GM19351 (cell line): ENCODE data around the gene PA2G4.

ENCODE experiments used
- ATAC-seq: cut with Tn5 transposase; IDR thresholded peaks from one replicate; pipeline ENCODE4 v1.9.1; 2021; ENCODE audit warnings: mild to moderate bottlenecking, moderate library complexity; ENCODE audit not compliant: unreplicated experiment

Gene PA2G4

DNA sequence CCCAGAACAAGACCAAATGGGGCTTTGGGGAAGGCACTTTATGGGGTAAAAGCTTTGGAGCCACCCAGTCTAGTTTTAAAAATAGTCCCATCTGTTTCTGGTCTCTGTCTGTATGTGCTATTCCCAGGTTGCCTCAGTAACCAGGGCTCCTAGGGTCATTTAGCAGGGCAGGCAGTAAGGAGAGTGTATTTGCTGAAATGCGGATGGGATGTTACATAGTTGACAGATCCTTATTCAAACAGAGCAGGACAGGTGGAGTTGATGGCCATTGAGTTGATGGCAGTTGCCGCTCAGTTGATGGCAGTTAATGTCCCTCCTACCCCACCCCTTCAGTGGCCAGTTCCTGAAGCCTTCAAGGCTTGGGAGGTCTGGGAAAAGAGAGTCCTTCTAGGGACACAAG lies 18.3 kb downstream of the PA2G4 start:
- no peak for ATAC-seq

DNA sequence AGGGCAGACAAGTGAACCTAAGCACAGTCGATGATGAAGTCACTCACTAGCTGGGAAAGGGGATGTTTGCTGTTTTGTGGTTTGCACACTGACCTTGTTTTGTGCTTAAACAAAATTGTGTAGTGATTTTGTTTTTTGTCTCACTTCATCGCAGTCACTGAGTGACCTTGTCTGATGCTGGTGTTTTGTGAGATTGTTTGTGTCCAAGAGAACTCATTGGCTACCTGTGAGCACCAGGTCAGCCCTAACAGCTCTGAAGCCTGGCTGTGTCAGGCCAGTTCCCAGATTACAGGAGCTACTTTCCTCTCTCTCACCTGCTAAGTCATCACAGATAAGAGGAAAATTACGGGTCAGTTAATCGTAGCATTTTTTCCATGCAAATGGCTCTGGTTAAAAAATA lies 19.8 kb downstream of the PA2G4 start:
- ATAC-seq: no peak

DNA sequence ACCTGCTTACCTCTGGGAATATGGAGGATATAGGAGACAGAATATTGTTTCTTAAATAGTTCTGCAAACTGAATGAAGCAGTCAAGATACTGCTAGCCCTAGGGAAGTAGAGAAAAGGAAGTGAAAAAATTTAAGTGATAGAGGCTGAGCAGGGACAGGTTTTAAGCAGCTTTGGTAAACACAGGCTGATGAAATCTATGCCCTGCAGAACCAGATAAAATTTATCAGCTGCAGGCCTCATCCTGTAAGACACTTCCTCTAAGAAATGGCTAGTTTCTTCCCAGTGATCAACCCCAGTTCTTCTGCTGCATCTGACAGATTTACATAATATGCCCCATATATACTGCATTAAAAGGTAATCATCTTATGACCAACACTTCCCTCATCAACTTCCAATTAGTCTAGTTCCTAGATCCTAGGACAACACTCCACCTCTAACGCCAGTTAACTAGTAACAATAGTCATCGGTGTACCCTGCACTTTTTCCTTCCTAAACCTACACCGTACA lies 22.4 kb downstream of the PA2G4 start:
- ATAC-seq: no peak

DNA sequence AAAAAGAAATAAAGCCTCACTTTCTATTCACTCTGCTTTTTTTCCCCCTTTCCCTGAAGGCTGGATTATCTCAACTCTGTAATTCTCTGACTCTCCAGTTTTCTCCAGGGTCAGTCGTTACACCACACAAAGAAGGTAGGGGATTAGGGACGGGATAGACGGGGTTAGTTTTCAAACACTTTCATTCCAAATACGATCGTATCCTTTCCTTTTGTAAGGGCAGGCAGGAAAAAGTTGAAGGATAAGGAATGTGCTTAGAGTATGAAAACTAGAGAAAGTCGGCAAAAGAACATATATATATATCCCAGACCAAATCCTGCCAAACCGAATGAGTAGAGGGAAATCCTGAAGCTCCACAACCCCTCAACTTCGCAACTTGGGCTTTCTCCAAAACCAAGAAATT lies 23.1 kb downstream of the PA2G4 start:
- ATAC-seq: no peak

DNA sequence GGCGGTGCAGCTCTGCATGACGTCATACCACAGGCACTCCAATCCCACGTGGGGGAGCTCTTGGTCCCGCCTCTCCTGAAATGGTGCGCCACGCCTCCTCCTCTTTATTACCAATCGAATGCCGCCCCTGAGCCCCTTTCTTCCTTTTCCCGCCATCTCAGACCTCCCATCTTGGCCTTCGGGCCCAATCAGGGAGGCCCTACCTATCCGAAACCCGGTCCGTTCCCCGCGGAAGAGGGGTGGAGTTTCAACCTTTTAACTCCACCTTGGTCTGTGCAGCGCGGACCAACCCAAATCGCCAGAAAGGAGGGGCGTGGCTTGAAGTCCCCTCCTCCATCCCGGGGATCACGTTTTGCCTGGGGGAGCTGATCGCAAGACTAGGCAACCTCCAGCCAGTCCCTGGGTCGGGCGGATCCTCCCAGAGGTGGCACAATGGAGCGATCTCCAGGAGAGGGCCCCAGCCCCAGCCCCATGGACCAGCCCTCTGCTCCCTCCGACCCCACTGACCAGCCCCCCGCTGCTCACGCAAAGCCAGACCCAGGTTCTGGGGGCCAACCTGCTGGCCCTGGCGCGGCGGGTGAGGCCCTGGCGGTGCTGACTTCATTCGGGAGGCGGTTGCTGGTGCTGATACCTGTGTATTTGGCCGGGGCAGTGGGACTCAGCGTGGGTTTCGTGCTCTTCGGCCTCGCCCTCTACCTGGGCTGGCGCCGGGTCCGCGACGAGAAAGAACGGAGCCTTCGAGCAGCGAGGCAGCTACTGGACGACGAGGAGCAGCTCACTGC lies 23.7 kb downstream of the PA2G4 start, which contains the start of gene ESYT1:
TSS of gene ESYT1 (plus strand) at position 380 of the 782 bp plus-strand sequence. CDS start at position 433, 53 bp downstream.
- peak; percentile 85 for ATAC-seq

DNA sequence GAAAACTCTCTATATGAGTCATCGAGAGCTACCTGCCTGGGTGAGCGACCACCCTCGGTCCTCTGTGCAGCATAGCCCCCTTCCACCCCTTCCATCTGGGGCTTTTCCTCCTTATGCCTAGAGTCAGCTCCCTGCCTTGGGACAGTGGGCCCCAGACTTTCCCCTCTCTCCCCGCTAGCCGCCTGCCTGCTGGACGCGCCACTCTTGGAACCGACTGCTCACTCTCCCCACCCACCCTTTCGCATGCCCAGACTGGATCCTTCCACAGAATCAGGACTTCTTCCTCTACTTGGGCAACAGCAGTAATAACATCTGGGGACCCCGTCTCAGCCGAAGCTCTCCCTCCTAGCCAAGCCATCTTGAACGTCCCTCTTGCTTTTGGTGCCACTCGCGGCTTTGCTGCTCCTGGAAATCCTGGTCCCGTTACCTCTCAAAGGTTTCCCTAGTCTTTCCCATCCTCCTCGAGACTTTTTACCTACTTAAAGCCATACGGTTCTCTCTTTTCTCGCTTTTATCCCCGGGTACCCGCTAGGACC lies 24.4 kb downstream of the PA2G4 start:
- no peak for ATAC-seq

DNA sequence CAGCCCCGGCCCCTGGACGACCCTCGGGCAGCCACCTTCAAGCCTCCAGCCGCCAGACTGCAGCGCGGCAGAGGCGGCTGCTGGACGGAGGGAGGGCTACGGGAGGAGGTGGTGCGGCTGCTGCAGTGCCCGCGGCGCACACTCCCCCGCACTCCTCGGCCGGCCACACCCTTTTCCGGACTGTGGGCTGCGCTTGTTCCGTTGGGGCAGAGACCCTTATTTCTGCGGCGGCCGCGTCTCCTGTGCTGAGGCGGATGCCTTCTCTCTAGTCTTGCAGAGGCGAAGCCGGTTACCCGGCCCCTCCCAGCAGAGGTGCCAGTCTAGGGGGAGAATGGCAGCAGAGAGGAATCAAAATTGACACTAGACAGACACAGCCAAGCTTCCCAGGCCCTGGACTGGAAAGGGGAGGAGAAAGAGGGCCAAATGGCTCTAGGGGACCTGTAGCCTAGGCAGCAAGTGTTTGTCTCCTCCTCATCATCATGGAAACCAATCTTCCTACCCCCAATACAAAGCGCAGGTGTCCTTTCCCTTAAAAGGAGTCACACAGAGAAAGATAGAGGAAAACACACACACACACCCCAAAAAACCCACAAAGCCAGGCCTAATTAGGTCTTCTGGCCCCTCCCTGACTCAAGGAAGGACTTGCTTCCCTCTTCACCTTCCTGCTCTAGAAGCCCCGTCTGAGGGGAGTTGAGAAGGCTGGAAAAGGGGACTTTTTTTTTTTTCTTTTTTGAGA lies 25.0 kb downstream of the PA2G4 start:
- ATAC-seq: peak; percentile 28

DNA sequence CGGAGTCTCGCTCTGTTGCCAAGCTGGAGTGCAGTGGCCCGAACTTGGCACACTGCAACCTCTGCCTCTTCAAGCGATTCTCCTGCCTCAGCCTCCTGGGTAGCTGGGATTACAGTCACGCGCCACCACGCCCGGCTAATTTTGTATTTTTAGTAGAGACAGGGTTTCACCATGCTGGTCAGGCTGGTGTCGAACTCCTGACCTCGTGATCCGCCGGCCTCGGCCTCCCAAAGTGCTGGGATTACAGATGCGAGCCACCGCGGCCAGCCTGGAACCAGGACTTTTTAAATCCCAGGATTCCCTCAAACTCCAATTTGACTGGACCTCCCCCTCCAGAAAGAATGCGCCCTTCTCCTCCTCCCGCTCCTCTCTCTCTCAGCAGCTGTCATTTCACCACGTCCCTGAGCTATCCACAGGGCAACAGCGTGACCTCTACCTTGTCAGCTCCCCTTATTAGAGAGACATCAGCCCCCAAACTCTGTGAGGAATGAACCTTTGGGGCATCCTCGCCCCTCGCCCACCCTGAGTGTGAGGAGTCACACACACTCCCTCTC lies 25.7 kb downstream of the PA2G4 start:
- no peak for ATAC-seq

DNA sequence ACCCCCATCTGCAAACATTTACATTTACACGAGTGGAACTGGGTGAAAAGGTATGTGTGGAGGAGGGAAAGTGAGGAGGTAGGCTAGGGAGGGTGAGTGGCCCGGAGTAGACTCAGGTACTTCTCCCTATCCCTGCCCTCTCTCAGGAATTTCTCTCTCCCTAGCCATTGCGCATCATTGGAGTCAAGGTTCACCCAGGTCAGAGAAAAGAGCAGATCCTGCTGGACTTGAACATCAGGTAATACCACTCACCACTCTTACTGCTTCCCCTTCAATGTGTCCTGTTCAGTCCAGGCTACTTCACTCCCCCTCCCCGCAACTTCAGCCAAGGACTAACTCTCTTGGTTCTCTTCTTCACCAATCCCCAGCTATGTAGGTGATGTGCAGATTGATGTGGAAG lies 26.5 kb downstream of the PA2G4 start:
- no peak for ATAC-seq

DNA sequence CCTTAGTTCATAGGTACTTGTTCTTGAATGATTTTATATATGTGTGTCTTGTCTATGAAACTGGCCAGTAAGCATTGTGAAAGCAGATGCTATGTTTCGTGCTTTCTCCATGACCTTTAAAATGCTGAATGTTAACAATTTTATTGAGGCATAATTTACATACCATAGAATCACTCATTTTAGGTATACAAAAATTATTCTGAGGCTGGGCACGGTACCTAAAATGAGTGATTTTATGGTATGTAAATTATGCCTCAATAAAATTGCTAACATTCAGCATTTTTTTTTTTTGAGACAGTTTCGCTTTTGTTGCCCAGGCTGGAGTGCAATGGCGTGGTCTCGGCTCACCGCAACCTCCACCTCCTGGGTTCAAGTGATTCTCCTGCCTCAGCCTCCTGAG lies 30.5 kb downstream of the PA2G4 start:
- no peak for ATAC-seq

DNA sequence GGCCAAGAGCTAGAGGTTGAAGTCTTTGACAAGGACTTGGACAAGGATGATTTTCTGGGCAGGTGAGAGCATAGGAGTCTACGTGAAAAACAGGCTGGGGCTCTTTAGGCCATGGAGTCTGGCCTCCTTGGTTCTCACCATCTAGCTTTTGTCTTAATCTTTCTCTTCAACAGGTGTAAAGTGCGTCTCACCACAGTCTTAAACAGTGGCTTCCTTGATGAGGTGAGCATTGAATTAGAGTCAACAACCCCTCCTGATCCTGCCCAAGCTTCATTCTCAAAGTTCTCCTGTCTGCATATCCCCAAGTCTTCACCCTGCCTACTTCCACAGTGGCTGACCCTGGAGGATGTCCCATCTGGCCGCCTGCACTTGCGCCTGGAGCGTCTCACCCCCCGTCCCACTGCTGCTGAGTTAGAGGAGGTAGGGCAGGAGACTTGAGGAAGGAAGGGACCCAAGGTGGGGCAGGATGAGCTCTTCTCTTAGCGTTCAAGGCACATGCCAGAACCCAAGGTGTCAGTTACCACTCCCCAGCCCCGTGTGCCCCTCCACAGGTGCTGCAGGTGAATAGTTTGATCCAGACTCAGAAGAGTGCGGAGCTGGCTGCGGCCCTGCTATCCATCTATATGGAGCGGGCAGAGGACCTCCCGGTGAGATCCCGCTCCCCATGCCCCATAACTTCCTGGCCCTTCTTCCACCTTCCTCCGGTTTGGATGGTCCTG lies 33.7 kb downstream of the PA2G4 start:
- no peak for ATAC-seq

DNA sequence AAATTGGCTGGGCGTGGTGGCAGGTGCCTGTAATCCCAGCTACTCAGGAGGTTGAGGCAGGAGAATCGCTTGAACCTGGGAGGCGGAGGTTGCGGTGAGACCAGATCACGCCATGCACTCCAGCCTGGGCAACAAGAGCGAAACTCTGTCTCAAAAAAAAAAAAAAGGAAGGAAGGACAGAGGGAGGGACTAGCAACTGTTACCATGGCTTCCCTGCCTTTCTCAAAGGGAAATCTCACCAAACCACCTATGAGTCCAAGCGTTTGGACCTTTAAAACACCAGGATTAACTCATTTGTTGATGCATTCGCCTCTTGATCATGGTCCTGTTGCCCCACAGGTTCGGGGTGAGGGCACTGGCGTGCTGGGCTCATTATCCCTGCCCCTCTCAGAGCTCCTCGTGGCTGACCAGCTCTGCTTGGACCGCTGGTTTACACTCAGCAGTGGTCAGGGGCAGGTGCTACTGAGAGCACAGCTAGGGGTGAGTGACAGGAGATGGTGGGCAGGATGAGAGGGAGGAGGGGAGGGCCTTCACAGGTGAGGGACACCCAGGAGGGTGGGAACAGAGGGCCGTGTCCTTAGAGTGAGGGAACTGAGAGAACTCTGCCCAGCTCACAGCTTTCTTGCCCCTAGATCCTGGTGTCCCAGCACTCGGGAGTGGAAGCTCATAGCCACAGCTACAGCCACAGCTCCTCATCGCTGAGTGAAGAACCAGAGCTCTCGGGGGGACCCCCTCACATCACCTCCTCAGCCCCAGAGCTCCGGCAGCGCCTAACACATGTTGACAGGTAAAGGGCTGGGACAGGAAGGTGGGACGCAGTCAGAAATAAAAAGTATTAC lies 37.8 kb downstream of the PA2G4 start:
- ATAC-seq: no peak

DNA sequence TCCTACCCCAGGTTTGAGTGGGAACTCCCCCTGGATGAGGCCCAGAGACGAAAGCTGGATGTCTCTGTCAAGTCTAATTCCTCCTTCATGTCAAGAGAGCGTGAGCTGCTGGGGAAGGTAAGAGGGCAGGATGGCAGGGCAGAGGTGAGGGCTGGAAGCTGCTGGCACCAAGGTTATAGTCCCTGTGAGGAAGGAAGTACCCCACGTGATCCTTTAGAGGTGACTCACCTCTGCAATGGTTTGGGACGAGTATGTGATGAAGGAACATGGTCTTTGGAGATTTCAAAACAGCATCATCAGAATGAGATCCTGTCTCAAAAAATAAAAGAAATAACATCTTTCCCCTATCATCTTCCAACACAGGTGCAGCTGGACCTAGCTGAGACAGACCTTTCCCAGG lies 38.9 kb downstream of the PA2G4 start:
- no peak for ATAC-seq

DNA sequence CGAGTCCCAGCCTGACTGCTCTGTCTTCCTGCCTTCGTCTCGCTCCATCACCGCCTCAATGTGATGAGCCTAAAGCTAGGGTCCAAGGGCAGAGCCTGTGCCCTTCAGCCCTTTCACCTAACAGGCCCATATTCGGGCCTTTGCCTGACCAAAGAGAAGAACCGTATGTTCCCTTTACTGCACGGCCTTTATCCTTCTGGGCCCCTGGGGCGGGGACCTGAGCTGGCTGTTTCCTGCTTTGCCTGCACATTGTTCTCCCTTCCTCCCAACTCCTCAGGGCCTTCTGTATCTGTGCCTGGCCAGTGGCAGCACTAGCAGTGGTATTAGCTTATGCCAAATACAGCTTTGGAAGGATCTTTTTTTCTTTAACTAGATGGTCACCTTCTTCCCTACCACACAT lies 39.5 kb downstream of the PA2G4 start:
- no peak for ATAC-seq

DNA sequence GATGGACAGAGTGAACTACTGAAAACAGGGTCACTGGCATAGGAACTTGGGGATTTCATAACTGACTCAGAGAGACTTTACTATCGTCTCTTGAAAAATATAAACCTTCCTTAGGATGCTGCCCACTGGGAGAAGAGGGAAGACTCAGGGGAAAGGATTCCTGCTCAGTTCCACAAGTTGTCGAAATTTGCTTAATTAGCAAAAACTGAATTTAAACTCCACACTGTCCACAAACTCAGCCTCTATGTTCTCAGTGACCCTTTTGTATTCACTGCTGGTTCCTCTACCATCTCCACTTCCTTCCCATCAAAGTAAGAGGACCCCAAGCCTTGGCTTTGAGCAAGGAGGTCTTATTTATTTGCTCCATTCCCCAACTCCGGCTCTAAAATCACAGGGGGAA lies 40.9 kb downstream of the PA2G4 start:
- ATAC-seq: no peak

DNA sequence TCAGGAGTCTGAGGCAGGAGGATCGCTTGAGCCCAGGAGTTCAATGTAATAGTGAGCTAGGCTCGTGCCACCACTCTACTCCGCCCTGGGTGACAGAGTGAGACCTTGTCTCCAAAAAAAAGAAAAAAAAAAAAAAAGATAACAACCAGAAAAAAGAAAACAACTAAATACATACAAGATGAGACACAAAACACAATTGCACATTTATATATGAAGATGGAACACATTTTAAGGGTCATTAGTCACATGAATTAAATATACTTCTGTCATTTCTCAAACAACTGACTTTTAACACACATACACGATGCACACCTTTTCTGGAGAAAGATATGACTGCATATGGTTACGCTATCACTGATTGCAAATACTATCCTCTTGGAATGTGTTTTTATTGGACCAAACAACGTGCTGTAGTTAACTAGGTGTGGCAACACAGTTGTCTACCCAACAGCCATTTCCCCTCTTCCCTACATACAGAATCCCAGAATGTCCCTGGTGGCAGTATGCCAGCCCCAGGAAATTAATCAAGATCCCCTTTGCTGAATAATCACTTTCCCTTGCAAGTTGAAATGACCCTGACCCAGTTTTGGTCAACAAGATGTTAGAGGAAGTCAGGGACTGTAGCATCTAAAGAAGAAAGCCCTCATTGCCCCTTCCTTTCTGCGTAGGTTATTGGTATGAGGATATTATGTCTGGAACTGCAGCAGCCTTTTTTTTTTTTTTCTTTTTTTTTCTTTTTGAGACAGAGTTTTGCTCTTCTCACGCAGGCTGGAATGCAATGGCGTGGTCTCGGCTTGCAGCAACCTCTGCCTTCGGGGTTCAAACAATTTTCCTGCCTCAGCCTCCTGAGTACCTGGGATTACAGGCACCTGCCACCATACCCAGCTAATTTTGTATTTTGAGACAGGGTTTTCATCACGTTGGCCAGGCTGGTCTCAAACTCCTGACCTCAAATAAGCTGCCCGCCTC lies 42.4 kb downstream of the PA2G4 start:
- ATAC-seq: no peak

DNA sequence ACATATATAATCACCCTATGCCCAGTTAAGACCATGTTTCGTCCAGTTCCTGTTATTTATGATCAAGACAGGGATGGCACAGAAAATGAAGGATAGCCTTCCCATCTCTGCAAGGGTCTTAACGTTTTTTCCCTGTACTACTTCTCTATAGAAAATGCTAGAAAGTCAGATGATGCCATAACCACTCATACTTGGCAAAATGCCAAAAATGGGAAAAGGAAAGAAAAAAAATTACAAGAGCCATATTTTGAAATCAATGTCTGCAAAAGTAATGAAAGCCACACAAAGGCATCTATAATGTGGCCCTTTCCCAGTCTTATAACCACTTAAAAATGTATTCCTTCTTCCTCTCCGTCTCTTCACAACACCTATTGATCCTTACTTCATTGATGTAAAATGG lies 46.2 kb downstream of the PA2G4 start:
- no peak for ATAC-seq

DNA sequence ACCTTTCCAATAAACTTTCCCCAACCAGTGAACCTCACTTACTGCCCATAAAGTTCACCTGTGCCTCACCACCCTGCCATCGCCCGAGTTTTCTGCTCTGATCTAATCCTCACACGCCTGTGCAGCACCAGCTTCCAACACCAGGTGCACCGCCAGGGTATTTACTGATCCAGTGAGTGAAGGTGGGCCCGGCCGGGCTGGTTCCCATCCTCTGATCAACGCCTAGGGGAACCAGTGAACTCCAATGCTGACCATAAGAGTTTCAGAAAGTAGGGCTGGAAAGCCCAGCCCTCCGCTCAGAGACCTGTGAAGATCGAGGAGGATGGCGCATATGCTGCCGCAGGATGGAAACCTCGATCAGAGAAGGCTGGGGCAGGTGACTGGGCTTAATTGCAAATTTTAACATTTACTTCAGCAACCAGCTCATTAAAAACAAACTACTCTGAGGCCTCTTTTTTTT lies 47.3 kb downstream of the PA2G4 start:
- ATAC-seq: peak; percentile 60
